ENCODE data around the gene NME4.
A peak's percentile ranks its signal among the peaks of the same experiment; 100 is the strongest.
"Not testable (repeated sequence)": the region's sequence is repeated elsewhere in the genome, so short reads cannot be mapped to it uniquely, and the experiment has no call there.

NME4 gene

GRCh38 chr16:414395-415169, 17.6 kb downstream of the NME4 start:
- Histone ChIP-seq H3K27ac (ENCODE audit: insufficient read depth, low read depth, low read length, poor library complexity, severe bottlenecking) (no peak overlapping the region), H3K9me3 (ENCODE audit: control insufficient read depth, low read length) (no peaks in the 10 kb centered on the region), H3K4me3 (ENCODE audit: insufficient read depth, low read depth, low read length) (no peak overlapping the region), H3K4me1 (ENCODE audit: control insufficient read depth, insufficient read depth, low read length) (no peaks in the 10 kb centered on the region), H3K27me3 (ENCODE audit: control insufficient read depth, insufficient read depth, low read length, poor library complexity, severe bottlenecking) (no peaks in the 10 kb centered on the region), H3K36me3 (ENCODE audit: control insufficient read depth, insufficient read depth, low read length) (no peaks in the 10 kb centered on the region)
- WGBS, 2 experiments = 92 to 93% methylated on average over 21 of the region's 21 CpGs

GRCh38 chr16:415170-415498, 18.1 kb downstream of the NME4 start:
- H3K9me3 ChIP-seq (ENCODE audit: control insufficient read depth, low read length); H3K27me3 ChIP-seq (ENCODE audit: control insufficient read depth, insufficient read depth, low read length, poor library complexity, severe bottlenecking); H3K4me1 ChIP-seq (ENCODE audit: control insufficient read depth, insufficient read depth, low read length); H3K36me3 ChIP-seq (ENCODE audit: control insufficient read depth, insufficient read depth, low read length); H3K4me3 ChIP-seq (ENCODE audit: insufficient read depth, low read depth, low read length); H3K27ac ChIP-seq (ENCODE audit: insufficient read depth, low read depth, low read length, poor library complexity, severe bottlenecking): not testable (repeated sequence)
- WGBS, 2 experiments = 97 to 99% methylated on average over 3 of the region's 3 CpGs

- WGBS, 2 experiments = 90 to 94% methylated on average over 13 of the region's 13 CpGs
- Histone ChIP-seq H3K4me1 (ENCODE audit: control insufficient read depth, insufficient read depth, low read length) (peaks cover 12% of the 10 kb centered on the region), H3K27me3 (ENCODE audit: control insufficient read depth, insufficient read depth, low read length, poor library complexity, severe bottlenecking) (peaks cover 39% of the 10 kb centered on the region)
- not testable (repeated sequence) for H3K36me3 ChIP-seq (ENCODE audit: control insufficient read depth, insufficient read depth, low read length); H3K27ac ChIP-seq (ENCODE audit: insufficient read depth, low read depth, low read length, poor library complexity, severe bottlenecking); H3K9me3 ChIP-seq (ENCODE audit: control insufficient read depth, low read length); H3K4me3 ChIP-seq (ENCODE audit: insufficient read depth, low read depth, low read length)
Measured at GRCh38 chr16:422179-422578, 25.2 kb downstream of the NME4 start.

- H3K27me3 ChIP-seq (ENCODE audit: control insufficient read depth, insufficient read depth, low read length, poor library complexity, severe bottlenecking) = peaks cover 39% of the 10 kb centered on the region
- WGBS, 2 experiments = 59% methylated on average over 20 of the region's 20 CpGs
- peaks cover 16% of the 10 kb centered on the region for H3K4me1 ChIP-seq (ENCODE audit: control insufficient read depth, insufficient read depth, low read length)
- no peaks in the 10 kb centered on the region for H3K36me3 ChIP-seq (ENCODE audit: control insufficient read depth, insufficient read depth, low read length)
- peak overlapping the region; percentile 84 for H3K4me3 ChIP-seq (ENCODE audit: insufficient read depth, low read depth, low read length)
- no peaks in the 10 kb centered on the region for H3K9me3 ChIP-seq (ENCODE audit: control insufficient read depth, low read length)
- H3K27ac ChIP-seq (ENCODE audit: insufficient read depth, low read depth, low read length, poor library complexity, severe bottlenecking) = no peak overlapping the region
Measured at GRCh38 chr16:424033-424622, 27.1 kb downstream of the NME4 start.

- Histone ChIP-seq H3K36me3 (ENCODE audit: control insufficient read depth, insufficient read depth, low read length) (no peaks in the 10 kb centered on the region), H3K4me1 (ENCODE audit: control insufficient read depth, insufficient read depth, low read length) (peaks cover 16% of the 10 kb centered on the region), H3K9me3 (ENCODE audit: control insufficient read depth, low read length) (no peaks in the 10 kb centered on the region), H3K27ac (ENCODE audit: insufficient read depth, low read depth, low read length, poor library complexity, severe bottlenecking) (no peak overlapping the region), H3K4me3 (ENCODE audit: insufficient read depth, low read depth, low read length) (peak overlapping the region; percentile 84), H3K27me3 (ENCODE audit: control insufficient read depth, insufficient read depth, low read length, poor library complexity, severe bottlenecking) (peaks cover 39% of the 10 kb centered on the region)
- WGBS, 2 experiments = 14 to 16% methylated on average over 31 of the region's 31 CpGs
Measured at GRCh38 chr16:424623-425081, 27.7 kb downstream of the NME4 start.

GRCh38 chr16:425082-425718, 28.2 kb downstream of the NME4 start, which contains the start of gene RAB11FIP3:
Gene RAB11FIP3, plus strand, starts transcription at chr16:425649. Its CDS starts 358 bp downstream, at chr16:426007.
- no peaks in the 10 kb centered on the region for H3K36me3 ChIP-seq (ENCODE audit: control insufficient read depth, insufficient read depth, low read length)
- peak within 1 kb of the TSS; percentile 55 for H3K27ac ChIP-seq (ENCODE audit: insufficient read depth, low read depth, low read length, poor library complexity, severe bottlenecking)
- H3K4me1 ChIP-seq (ENCODE audit: control insufficient read depth, insufficient read depth, low read length) = peaks cover 16% of the 10 kb centered on the region
- WGBS, 2 experiments = 1% methylated on average over 77 of the region's 77 CpGs
- H3K4me3 ChIP-seq (ENCODE audit: insufficient read depth, low read depth, low read length) = peak within 1 kb of the TSS; percentile 84
- H3K27me3 ChIP-seq (ENCODE audit: control insufficient read depth, insufficient read depth, low read length, poor library complexity, severe bottlenecking) = peaks cover 39% of the 10 kb centered on the region
- H3K9me3 ChIP-seq (ENCODE audit: control insufficient read depth, low read length) = no peaks in the 10 kb centered on the region

GRCh38 chr16:425740-426114, 28.7 kb downstream of the NME4 start:
- H3K27me3 ChIP-seq (ENCODE audit: control insufficient read depth, insufficient read depth, low read length, poor library complexity, severe bottlenecking) = peaks cover 39% of the 10 kb centered on the region
- H3K27ac ChIP-seq (ENCODE audit: insufficient read depth, low read depth, low read length, poor library complexity, severe bottlenecking) = peak overlapping the region; percentile 55
- H3K4me1 ChIP-seq (ENCODE audit: control insufficient read depth, insufficient read depth, low read length) = peaks cover 16% of the 10 kb centered on the region
- H3K4me3 ChIP-seq (ENCODE audit: insufficient read depth, low read depth, low read length) = peak overlapping the region; percentile 84
- H3K9me3 ChIP-seq (ENCODE audit: control insufficient read depth, low read length) = no peaks in the 10 kb centered on the region
- no peaks in the 10 kb centered on the region for H3K36me3 ChIP-seq (ENCODE audit: control insufficient read depth, insufficient read depth, low read length)
- 0 to 1% methylated on average over 63 of the region's 63 CpGs for WGBS, 2 experiments

- H3K27ac ChIP-seq (ENCODE audit: insufficient read depth, low read depth, low read length, poor library complexity, severe bottlenecking) = no peak overlapping the region
- H3K36me3 ChIP-seq (ENCODE audit: control insufficient read depth, insufficient read depth, low read length) = no peaks in the 10 kb centered on the region
- H3K9me3 ChIP-seq (ENCODE audit: control insufficient read depth, low read length) = no peaks in the 10 kb centered on the region
- H3K4me1 ChIP-seq (ENCODE audit: control insufficient read depth, insufficient read depth, low read length) = peaks cover 16% of the 10 kb centered on the region
- 1% methylated on average over 97 of the region's 97 CpGs for WGBS, 2 experiments
- peaks cover 39% of the 10 kb centered on the region for H3K27me3 ChIP-seq (ENCODE audit: control insufficient read depth, insufficient read depth, low read length, poor library complexity, severe bottlenecking)
- H3K4me3 ChIP-seq (ENCODE audit: insufficient read depth, low read depth, low read length) = peak overlapping the region; percentile 84
Measured at GRCh38 chr16:426115-426905, 29.3 kb downstream of the NME4 start.

- WGBS, 2 experiments = 18 to 22% methylated on average over 11 to 13 of the region's 13 CpGs
Measured at GRCh38 chr16:426906-427249, 29.9 kb downstream of the NME4 start.

GRCh38 chr16:427250-427649, 30.3 kb downstream of the NME4 start:
- peaks cover 39% of the 10 kb centered on the region for H3K27me3 ChIP-seq (ENCODE audit: control insufficient read depth, insufficient read depth, low read length, poor library complexity, severe bottlenecking)
- no peaks in the 10 kb centered on the region for H3K9me3 ChIP-seq (ENCODE audit: control insufficient read depth, low read length)
- peaks cover 16% of the 10 kb centered on the region for H3K4me1 ChIP-seq (ENCODE audit: control insufficient read depth, insufficient read depth, low read length)
- H3K4me3 ChIP-seq (ENCODE audit: insufficient read depth, low read depth, low read length) = peak overlapping the region; percentile 84
- 88 to 90% methylated on average over 10 of the region's 10 CpGs for WGBS, 2 experiments
- H3K36me3 ChIP-seq (ENCODE audit: control insufficient read depth, insufficient read depth, low read length) = no peaks in the 10 kb centered on the region
- H3K27ac ChIP-seq (ENCODE audit: insufficient read depth, low read depth, low read length, poor library complexity, severe bottlenecking) = no peak overlapping the region

More at GRCh38 chr16:426906-427249, 29.9 kb downstream of the NME4 start:
- peaks cover 39% of the 10 kb centered on the region for H3K27me3 ChIP-seq (ENCODE audit: control insufficient read depth, insufficient read depth, low read length, poor library complexity, severe bottlenecking)
- peak overlapping the region; percentile 84 for H3K4me3 ChIP-seq (ENCODE audit: insufficient read depth, low read depth, low read length)
- H3K9me3 ChIP-seq (ENCODE audit: control insufficient read depth, low read length) = no peaks in the 10 kb centered on the region
- peaks cover 16% of the 10 kb centered on the region for H3K4me1 ChIP-seq (ENCODE audit: control insufficient read depth, insufficient read depth, low read length)
- H3K36me3 ChIP-seq (ENCODE audit: control insufficient read depth, insufficient read depth, low read length) = no peaks in the 10 kb centered on the region
- no peak overlapping the region for H3K27ac ChIP-seq (ENCODE audit: insufficient read depth, low read depth, low read length, poor library complexity, severe bottlenecking)
